Retina (tissue), 1 donor: Measurements from ENCODE around the gene PI4KB.
"Not testable (repeated sequence)": the region's sequence is repeated elsewhere in the genome, so short reads cannot be mapped to it uniquely, and the experiment has no call there.

ENCODE experiments used
- DNase-seq: peaks from one replicate; pipeline ENCODE4 v3.0.0-alpha.2; 2016

The PI4KB gene

GRCh38 chr1:151327223-151327902 is at the start of gene PI4KB:
Gene PI4KB, minus strand, starts transcription at chr1:151327416. Its CDS starts 10,935 bp downstream, at chr1:151316481.
- DNase-seq: peak; percentile 100

DNA sequence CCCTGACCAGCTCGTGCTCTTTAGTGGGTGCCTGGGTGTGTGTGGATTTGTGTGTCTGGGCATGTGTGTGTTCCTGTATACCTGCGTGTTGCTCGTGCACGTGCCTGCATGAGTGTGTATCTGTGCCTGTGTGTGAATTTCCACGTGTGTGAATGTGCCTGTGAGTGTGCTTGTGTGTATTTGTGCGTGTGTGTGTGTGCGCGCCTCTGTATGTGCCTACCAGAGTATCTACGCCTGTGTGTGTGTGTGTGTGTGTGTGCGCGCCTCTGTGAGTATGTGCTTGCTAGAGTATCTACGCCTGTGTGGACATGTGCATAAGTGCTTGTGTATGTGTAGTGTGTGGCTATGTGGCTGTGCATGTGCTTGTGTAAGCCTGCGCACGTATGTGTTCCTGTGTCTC is 46.0 kb upstream of the PI4KB start:
- no peak for DNase-seq

DNA sequence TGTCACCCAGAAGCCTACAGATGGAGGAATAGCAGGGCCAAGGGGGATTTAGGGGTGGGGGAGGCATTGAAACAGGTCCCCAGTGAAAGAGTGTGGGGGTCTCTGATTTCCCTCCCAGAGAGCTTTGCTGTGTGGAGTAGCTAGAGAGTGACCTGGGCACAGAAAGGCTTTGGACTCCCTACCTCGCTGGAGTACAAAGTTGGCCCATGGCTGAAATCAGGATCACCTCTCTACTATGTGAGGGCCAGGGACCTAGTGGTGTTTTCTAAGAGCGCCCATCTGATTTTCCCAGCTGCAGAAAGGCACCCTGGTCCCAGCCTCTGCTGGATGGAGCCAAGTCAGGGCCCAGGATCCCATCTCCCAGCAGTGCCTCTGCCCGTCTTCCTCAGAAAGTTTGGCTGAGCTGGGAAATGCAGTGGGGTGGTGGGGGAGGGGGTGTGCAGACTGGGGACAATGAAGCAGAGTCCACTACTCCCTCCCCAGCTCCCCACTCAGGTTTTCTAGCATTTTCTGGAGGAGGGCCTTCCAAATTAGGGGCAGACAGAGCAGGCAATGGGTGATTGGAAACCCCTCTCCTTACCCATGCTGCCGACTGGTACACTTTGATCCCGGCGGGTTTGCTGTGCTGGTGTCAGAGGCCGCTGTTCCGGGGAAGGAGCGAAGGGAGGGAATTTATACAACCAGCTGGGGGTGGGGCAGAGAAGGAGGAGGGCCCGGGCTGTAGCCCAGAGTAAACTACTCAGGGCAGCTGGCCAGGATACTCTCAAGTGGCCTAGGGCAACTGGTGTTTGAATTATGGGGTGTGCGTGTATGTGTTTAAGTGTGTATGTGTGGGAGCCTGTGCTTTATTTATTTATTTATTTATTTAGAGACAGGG is 45.1 kb upstream of the PI4KB start, which contains the start of gene SELENBP1:
Gene SELENBP1, minus strand, starts transcription at position 648 of the 877 bp plus-strand sequence. Its CDS starts 64 bp downstream, at position 584.
- DNase-seq: peak; percentile 69

- peak; percentile 19 for DNase-seq
Observed at GRCh38 chr1:151371370-151372057, 44.3 kb upstream of the PI4KB start.

GRCh38 chr1:151370211-151370911 is 43.1 kb upstream of the PI4KB start:
- no peak for DNase-seq

DNA sequence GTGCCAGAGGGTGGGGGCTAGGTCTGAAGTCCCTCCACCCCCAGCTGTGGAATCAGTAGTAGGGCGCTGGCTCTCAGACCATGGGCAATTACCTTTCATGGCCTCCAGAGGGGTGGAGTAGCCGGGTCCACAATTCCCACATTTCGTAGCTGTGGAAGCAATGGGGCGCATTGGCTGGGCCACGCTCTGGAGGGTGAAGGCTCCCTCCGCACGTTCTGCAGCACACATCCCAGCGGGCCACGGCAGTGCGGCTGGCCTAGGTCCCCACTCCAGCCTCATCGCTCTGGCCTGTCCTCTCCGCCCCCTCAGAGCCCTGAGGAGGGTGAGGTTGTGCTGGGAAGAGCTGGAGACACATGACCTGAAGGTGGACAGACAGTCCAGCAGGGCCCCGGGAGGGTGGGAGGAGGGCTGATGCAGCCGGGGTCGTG is 42.4 kb upstream of the PI4KB start:
- DNase-seq: no peak

- DNase-seq: no peak
Observed at GRCh38 chr1:151369302-151369610, 42.0 kb upstream of the PI4KB start.

DNA sequence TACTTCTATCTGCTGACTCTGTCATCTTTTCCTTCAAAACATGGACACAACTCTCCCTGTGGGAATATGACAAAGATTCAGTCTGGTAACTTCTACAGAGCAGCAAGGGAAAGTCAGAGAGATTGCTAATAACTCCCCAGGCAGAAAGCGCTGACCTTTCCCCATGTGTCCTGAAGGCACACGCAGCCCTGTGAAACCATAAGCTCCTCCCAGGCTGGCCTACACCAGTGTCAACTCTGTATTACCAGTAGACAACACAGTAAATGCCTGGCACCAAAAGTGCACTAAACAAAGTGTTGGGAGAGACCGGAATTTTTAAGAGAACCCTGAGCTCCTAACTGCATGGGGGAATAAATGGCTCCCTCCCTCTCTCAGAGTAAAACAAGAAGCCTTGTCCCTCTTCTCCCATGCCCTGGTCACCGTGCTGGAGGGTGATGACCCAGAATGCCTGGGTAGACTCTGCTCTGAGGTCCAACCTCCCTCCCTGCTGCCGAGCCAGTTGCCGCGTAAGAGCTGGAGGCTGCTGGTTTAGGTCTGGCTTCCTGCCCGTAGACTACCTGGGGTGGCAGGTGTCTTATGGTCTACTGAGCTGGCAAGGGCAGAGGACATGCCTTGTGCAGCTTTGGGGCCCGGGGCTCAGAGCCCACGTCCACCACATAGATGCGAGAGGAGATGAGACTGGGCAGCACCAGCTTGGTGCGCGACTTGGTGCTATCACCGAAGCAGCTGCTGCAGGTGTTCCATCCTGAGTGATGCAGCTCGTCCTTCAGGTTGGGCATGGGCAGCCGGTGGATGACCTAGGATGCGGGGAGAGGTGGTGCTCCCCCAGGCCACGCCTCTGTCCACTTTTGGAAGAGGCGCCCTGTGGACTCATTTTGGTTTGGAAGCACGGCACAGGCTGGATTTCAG is 41.4 kb upstream of the PI4KB start:
- no peak for DNase-seq

DNA sequence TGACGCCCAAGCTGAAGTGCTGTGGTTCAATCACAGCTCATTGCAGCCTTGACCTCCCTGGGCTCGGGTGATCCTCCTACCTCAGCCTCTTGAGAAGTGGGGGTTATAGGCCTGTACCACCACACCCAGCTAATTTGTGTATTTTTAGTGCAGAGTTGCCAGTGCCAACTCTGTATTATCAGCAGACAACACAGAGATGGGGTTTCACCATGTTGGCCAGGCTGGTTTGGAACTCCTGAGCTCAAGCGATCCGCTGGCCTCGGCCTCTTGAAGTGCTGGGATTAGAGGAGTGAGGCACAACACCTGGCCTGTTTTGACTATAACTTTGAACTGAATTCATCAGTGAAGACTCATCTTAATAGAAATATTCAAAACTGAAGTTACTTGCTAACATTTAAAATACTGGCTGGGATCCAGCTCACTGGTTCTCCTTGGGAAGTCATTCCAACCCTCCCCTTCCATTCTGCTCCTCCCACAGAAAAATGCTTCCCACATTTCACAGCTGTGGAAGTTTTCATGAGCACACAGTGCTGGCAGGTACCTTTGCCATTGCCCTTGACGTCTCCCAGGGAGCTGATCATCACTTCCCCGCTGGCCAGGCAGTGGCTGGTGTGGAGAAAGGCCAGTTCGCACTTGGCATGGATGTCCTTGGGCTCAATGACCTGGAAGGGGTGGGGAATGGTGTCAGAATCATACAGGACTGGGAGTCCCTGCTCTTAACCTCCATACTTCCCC is 40.6 kb upstream of the PI4KB start:
- no peak for DNase-seq

GRCh38 chr1:151364996-151365395 is 37.8 kb upstream of the PI4KB start:
- DNase-seq: no peak

DNA sequence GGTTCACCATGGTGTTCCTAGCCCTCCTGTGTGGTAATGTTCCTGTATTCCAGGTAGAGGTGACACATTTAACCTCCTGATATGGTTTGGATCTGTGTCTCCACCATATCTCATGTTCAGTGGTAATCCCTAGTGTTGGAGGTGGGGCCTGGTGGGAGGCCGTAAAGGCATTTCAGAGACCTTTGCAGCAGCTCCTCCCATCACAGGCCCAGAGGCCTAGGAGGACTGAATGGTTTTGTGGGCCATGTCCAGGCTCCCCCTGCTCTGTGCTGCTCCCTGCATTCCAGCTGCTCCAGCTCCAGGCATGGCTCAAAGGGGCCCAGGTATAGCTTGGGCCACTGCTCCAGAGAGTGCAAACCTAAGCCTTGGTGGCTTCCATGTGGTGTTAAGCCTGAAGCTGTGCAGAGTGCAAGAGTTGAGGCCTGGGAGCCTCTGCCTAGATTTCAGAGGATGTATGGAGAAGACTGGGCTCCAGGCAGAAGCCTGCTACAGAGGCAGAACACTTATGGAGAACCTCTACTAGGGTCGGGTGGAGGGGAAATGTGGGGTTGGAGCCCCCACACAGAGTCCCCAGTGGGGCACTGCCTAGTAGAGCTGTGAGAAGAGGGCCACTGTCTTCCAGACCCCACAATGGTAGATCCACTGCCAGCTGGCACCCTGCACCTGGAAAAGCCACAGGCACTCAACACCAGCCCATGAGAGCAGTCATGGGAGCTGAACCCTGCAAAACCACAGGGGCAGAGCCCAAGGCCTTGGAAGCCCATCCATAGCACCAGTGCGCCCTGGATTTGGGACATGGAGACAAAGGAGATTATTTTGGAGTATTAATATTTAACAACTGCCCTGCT is 35.3 kb upstream of the PI4KB start:
- no peak for DNase-seq

GRCh38 chr1:151361883-151362282 is 34.7 kb upstream of the PI4KB start:
- no peak for DNase-seq

DNA sequence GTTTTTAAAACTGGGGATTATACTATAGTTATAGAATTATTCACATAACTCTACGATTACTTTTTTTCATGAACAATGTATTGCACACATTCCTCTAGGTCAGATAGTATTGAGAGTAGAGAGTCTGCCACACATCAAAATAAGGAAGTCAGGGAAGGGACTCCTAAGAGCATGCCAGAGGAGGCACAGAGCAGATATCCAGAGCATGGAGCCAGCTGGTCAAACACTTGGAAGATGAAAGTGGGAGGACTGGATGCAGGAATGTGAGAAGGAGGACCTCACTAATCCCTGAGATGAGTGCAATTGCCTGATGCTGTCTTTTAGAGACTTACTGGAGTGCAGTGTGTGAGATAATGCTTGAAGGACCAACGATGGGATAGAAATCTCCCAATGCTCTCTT is 29.5 kb upstream of the PI4KB start:
- DNase-seq: no peak

DNA sequence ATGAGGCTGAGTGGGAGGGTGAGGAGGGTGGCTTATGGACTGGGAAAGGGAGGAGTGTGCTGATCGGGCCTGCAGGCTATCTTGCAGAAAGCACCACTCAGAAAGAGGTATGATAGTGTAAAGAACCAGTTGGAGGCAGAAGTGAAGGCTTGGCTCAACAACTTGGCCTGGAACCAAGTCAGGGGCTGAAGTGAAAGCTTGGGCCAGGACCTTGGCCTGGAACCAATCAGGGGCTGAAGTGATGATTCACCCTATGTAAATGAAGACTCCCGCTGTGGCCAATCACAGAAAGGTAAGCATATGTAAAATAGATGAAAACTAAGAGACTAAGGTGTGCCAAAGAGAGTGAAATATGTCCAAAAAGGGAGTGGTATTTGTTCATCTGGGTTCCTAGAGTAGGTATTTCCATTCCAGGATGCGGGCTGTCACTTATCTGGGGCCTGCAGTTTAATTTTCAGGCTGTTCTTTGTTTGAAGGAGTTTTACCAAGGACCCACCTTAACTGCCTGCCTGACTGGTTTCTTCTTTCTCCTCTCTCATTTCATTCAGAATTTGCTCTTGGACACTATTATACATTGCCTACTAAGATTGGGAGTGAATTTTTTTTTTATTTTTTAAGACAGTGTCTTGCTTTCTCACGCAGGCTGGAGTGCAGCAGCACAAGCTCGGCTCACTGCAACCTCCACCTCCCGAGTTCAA is 25.0 kb upstream of the PI4KB start:
- DNase-seq: no peak

GRCh38 chr1:151350323-151350722 is 23.1 kb upstream of the PI4KB start:
- DNase-seq: not testable (repeated sequence)

GRCh38 chr1:151347523-151348246 is 20.5 kb upstream of the PI4KB start:
- no peak for DNase-seq

GRCh38 chr1:151346769-151347522 is 19.7 kb upstream of the PI4KB start, which contains the start of gene RFX5:
Gene RFX5, minus strand, starts transcription at chr1:151347252. Its CDS starts 932 bp downstream, at chr1:151346320.
- peak; percentile 97 for DNase-seq
